IPS DF 4.7 (cell line): ENCODE data around the gene FLG2.
"Not testable (repeated sequence)": the region's sequence is repeated elsewhere in the genome, so short reads cannot be mapped to it uniquely, and the experiment has no call there.

Experiments used
- DNase-seq: peaks from one replicate; pipeline ENCODE4 v3.0.0-alpha.2; 2013; ENCODE audit warnings: low spot score; ENCODE audit errors: extremely low read depth

The FLG2 gene

DNA sequence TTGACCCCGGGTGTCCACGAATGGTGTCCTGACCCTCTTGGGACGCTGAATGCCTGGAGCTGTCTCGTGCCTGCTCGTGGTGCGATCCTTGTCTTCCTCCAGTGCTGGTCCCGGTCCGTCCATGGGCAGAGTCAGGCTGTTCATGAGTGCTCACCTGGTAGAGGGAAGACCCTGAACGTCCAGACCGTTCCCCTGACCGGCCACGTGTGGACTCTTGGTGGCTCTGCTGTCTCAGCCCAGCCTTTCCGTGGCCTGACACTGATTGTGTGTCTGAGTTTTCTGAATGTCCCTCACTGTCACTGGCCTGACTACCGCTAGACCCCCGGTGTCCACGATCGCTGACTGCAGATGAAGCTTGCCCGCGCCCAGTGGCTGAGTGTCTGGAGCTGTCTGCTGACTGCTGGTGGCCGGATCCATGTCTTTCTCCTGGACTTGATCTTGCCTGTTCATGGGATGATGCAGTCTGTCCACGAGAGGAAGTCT, 46.4 kb downstream of the FLG2 start:
- DNase-seq = no peak

DNA sequence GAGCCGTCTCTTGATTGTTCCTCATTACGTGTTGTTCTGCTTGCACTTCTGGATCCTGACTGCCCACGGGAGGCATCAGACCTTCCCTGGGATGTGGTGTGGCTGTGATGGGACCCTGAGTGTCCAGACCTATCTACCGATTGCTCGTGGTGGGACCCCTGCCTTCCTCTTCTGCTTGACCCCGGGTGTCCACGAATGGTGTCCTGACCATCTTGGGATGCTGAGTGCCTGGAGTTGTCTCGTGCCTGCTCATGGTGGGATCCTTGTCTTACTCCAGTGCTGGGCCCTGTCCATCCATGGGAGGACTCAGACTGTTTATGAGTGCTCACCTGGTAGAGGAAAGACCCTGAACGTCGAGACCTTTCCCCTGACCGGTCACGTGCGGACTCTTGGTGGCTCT, 47.6 kb downstream of the FLG2 start:
- DNase-seq = not testable (repeated sequence)

- DNase-seq = no peak
Observed at GRCh38 chr1:152309955-152310354, 49.9 kb downstream of the FLG2 start.

DNA sequence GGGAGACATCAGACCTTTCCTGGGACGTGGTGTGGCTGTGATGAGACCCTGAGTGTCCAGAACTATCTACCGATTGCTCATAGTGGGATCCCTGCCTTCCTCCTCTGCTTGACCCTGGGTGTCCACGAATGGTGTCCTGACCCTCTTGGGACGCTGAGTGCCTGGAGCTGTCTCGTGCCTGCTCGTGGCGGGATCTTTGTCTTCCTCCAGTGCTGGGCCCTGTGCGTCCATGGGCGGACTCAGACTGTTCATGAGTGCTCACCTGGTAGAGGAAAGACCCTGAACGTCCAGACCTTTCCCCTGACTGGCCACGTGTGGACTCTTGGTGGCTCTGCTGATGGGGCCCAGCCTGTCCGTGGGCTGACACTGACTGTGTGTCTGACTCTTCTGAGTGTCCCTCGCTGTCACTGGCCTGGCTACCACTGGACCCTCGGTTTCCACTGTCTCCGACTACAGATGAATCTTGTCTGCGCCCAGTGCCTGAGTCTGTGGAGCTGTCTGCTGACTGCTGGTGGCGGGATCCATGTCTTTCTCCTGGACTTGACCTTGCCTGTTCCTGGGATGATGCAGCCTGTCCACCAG, 50.4 kb downstream of the FLG2 start:
- DNase-seq = not testable (repeated sequence)

GRCh38 chr1:152308758-152309157, 51.0 kb downstream of the FLG2 start:
- DNase-seq = not testable (repeated sequence)

GRCh38 chr1:152307970-152308369, 51.8 kb downstream of the FLG2 start:
- DNase-seq = not testable (repeated sequence)

- not testable (repeated sequence) for DNase-seq
Observed at GRCh38 chr1:152306123-152306522, 53.7 kb downstream of the FLG2 start.

DNA sequence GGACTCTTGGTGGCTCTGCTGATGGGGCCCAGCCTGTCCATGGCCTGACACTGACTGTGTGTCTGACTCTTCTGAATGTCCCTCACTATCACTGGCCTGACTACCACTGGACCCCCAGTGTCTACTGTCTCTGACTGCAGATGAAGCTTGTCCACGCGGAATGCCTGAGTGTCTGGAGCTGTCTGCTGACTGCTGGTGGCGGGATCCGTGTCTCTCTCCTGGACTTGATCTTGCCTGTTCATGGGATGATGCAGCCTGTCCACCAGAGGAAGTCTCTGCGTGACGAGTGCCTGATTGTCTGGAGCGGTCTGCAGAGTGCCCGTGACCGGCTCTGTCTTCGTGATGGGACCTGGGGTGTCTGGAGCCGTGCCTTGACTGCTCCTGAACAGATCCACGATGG, 55.0 kb downstream of the FLG2 start:
- DNase-seq = not testable (repeated sequence)

DNA sequence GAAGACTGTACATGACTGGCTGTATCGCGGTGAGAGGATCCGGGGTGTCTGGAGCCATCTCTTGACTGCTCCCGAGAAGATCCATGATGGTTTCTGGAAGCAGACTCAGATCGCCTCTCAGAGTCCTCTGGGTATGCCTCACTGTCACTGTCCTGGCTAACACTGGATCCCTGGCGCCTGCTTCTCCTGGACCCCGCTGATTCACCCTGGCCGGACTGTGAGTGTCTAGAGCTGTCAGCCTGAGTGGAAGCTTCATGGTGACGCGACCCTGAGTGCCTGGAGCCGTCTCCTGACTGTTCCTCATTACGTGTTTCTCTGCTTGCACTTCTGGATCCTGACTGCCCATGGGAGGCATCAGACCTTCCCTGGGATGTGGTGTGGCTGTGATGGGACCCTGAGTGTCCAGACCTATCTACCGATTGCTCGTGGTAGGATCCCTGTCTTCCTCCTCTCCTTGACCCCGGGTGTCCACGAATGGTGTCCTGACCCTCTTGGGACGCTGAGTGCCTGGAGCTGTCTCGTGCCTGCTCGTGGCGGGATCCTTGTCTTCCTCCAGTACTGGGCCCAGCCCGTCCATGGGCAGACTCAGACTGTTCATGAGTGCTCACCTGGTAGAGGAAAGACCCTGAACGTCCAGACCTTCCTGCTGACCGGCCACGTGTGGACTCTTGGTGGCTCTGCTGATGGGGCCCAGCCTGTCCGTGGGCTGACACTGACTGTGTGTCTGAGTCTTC, 56.5 kb downstream of the FLG2 start:
- not testable (repeated sequence) for DNase-seq
